ENCODE measurements around the gene EXOSC10. TPM values are rescaled to one million over a fixed set of nuclear protein-coding genes. Genes with fewer than 3 reads are reported as not detected.
A peak's percentile ranks its signal among the peaks of the same experiment; 100 is the strongest.
"Not testable (repeated sequence)": the region's sequence is repeated elsewhere in the genome, so short reads cannot be mapped to it uniquely, and the experiment has no call there.

EXOSC10 gene
- total RNA-seq, 1 experiment from 2014 or later, result 105 TPM

DNA sequence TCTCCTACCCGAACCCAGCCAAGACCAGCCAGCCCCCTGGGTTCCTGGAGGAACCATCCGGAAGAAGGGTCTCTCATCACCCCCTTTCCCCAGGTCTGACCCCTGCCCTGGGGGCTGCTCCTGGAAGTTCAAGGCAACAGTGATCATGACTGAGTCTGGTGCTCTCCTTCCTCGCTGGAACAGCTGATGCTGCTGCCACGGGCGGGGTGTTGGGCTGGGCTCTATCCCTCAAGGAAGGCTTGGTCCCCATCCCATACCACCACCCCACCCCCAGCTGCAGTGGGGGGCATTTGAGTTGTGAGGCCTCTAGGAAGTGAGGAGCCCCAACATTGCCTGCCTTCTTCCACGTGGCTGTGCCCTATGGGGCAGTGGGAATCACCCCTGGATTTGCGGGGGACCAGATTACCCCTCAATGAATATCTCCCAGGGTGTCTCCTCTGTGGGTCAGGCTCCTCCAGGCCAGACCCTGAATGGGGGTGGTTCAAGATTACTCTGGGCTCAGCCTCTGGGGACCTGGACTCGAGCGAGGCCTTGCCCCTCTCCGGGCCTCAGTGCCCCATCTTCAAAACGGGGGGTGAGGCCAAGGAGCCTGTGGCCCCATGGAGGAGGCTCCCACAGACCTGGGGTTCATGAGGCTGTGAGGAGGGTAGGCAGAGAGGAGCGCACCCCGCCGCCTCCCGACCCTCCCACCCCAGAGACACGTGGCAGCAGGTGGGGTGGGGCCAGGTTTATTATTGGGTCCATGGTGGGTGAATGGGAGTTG lies 55.4 kb downstream of the EXOSC10 start:
- no peak for DNase-seq (ENCODE audit: low read depth)

DNA sequence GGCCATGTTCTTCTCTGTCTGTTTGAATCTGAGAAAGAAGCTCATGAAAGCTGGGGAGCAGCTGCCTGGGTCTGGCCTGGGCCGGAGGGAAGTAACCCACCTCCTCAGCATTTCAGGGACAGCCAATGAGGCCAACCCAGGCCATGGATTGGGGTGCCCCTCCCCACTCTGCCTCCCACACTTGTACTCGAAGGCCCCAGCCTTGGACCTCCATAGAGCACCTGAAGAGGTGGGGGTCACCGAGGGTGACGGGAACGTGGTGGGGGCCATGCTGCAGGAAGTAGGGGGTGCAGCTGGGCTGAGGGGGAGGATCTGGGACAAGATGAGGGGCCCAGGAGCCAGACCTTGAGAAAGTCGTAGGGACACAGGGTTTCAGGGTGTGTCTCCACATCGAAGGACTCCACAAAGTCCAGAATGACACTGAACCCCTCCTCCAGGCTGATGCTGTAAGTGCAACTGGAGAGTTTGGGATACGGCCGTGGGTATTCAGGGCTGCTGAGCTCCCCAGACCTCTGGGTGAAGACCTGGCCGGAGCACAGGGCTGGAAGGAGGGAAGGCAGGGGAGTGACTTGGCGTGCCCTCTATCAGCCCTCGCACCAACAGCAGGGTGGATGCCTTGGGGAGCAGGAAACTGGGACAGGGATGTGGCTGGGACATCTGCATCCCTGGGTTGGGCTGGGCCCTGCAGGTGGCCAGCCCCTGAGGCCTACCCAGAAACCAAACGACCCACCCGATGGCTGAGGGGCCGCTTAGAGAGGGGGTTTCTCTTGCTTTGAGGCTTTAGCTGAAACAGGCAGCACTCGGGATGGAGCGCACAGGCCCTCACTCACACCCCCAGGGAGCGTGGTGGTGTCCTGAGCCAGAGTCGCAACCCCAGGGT lies 56.4 kb downstream of the EXOSC10 start:
- no peak for DNase-seq (ENCODE audit: low read depth)

DNA sequence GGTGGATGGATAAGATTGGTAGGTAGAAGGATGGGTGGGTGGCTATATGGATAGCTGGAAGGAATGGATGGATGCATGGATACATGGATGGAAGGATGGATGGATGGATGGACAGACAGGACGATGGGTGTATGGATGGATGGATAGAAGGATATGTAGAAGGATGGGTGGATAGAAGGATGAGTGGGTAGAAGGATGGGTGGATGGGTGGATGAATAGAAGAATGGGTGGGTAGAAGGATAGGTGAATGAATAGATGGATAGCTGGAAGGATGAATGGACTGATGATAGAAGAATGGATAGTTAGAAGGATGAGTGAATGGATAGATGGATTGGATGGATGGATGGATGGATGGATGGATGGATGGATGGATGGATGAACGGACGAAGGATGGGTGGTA lies 57.6 kb downstream of the EXOSC10 start:
- DNase-seq (ENCODE audit: low read depth), result no peak

DNA sequence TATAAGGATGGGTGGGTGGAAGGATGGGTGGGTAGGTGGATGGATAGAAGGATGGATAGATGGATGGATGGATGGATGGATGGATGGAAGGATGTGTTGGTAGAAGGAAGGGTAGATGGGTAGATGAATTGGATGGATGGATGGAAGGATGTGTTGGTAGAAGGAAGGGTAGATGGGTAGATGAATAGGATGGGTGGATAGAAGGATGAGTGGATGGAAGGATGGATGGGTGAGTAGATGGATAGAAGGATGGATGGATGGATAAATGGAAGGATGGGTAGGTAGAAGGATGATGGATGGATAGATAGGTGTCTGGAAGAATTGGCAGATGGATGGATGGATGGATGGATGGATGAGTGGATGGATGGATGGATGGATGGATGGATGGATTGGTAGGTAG lies 58.6 kb downstream of the EXOSC10 start:
- no peak for DNase-seq (ENCODE audit: low read depth)

DNA sequence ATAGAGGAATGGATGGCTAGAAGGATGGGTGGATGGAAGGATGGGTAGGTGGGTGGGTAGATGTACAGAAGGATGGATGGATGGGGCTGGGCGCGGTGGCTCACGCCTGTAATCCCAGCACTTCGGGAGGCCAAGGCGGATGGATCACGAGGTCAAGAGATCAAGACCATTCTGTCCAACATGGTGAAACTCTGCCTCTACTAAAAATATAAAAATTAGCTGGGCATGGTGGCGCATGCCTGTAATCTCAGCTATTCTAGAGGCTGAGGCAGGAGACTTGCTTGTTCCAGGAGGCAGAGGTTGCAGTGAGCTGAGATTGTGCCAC lies 59.6 kb downstream of the EXOSC10 start:
- not testable (repeated sequence) for DNase-seq (ENCODE audit: low read depth)

DNA sequence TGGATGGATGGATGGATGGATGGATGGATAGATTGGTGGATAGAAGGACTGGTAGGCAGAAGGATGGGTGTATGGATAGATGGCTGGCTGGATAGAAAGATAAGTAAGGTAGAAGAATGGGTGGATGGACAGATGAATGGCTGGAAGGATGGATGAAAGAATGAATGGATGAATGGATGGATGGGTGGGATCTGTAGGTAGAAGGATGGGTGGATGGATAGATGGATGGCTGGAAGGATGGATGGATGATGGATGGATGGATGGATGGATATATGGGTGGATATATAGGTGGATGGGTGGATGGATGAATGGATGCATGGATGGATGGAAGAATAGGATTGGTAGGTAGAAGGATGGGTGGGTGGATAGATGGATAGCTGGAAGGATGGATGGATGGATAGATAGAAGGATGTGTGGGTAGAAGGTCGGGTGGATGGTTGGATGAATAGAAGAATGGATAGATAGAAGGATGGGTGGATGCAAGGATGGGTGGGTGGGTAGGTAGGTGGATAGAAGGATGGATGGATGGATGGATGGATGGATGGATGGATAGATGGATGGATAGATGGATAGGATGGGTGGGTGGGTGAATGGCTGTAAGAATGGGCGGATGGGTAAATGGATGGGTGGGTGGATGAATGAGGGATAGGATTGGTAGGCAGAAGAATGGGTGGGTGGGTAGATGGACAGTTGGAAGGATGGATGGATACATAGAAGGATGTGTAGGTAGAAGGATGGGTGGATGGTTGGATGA lies 60.1 kb downstream of the EXOSC10 start:
- DNase-seq (ENCODE audit: low read depth), result no peak

DNA sequence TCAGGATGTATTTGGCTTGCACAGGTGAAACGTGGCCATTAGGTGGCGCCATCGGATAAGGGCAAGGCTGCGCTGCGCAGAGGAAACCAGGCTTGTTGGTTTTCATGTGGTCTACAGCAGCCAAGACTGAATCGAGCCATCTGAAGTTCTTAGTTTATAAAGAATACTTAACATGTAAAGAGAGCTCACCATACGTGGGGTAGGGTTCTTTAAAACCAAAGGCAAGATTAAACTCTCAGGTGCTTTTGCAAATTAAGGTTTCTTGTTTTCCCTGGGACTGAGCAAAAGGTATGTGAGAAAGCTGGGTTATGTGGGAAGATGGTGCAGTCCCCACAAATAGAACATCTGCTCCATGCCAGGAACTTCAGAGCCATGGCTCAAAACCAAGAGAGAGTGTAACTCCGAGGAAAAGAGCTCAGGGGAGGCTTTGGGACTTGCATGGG lies 61.9 kb downstream of the EXOSC10 start:
- DNase-seq (ENCODE audit: low read depth), result peak; percentile 72

DNA sequence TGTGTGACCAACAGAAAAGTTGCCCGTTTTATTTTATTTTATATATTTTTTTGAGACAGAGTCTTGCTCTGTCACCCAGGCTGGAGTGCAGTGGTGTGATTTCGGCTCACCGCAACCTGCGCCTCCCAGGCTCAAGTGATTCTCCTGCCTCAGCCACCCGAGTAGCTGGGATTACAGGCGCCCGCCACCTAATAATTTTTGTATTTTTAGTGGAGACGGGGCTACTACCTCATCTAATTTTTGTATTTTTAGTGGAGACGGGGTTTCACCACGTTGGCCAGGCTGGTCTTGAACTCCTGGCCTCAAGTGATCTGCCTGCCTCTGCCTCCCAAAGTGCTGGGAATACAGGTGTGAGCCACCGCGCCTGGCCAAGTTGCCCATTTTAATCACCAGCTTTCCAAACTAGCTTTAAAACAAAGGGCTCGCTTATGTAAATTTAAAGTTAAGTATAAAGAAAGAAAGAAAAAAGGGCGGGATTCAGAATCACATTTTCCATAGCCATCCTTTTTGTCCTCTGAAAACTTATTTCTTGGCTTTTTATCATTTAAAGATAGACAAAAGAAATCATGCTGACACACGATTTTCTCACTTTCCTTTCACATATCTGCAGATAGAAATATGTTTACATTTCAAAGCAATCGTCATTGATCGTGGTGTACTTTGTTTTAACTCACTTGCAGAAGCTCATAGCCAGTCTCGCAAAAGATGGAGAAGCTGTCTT lies 62.5 kb downstream of the EXOSC10 start:
- not testable (repeated sequence) for DNase-seq (ENCODE audit: low read depth)

DNA sequence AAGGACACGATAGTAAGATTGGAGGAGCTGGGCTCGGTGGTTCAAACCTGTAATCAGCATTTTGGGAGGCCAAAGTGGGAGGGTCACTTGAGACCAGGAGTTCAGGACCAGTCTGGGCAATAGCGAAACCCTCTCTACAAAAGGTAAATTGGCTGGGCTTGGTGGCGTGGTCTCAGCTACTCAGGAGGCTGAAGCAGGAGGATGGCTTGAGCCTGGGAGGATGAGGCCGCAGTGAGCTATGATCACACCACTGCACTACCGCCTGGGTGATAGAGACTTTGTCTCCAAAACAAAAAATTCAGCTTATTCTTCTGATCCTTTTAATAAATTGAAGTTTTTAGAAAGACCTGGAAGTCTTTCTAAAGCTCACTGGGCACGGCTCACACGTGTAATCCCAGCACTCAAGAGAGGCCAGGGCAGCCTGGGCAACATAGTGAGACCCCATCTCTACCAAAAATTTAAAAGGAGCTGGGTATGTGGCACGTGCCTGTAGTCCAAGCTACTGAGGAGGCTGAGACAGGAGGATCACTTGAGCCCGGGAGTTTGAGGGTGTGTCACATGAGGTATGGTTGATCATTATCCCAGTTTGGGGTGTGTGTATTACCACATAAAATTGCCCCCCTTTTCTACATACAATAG lies 67.9 kb downstream of the EXOSC10 start:
- no peak for DNase-seq (ENCODE audit: low read depth)

DNA sequence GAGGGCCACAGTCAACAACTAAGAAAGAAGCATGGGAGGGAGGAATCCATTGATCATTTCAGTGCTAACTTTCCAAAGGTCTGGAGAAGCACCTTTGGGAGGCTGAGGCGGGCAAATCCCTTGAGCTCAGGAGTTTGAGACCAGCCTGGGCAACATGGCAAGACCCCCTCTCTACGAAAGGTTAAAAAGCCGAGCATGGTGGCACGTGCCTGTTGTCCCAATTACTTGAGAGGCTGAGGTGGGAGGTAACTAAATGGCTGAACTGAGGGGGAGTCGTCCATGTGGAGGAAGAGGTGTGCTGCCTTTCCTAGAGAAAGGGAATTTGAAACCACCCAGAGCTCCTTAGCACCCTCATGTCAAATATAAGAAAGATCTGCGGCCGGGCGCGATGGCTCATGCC lies 68.8 kb downstream of the EXOSC10 start:
- no peak for DNase-seq (ENCODE audit: low read depth)

DNA sequence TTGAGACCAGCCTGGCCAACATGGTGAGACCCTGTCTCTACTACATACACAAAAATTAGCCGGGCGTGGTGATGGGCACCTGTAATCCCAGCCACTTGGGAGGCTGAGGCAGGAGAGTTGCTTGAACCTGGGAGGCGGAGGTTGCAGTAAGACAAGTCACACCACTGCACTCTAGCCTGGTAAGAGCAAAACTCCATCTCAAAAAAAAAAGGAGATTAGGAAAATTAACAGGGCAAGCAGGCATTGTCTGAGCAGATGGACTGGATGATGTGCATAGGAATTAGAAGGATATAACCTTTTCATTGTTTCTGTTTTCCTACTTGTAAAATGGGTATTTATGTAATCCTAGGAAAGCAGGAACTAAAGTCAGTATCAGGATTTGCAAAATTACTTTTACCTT lies 71.7 kb downstream of the EXOSC10 start:
- DNase-seq (ENCODE audit: low read depth), result no peak

DNA sequence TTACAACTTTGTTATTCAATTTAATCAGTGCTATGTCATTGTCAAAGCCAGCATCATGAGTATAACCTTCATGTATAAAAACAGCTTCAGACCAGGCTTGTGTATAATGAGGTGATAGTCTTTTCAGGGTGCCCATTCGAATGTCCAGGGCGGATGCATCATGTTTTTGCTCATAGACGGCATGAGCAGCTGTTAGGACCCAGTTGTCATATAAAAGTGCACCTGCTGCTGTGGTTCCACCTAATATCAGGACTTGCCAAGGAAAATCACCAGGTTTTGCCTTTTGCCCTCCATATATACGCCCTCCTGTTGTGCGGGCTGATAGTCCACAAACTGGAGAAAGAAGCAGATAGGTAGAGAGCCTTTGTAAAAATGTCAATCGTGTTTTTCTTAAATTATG lies 72.4 kb downstream of the EXOSC10 start:
- DNase-seq (ENCODE audit: low read depth), result no peak

DNA sequence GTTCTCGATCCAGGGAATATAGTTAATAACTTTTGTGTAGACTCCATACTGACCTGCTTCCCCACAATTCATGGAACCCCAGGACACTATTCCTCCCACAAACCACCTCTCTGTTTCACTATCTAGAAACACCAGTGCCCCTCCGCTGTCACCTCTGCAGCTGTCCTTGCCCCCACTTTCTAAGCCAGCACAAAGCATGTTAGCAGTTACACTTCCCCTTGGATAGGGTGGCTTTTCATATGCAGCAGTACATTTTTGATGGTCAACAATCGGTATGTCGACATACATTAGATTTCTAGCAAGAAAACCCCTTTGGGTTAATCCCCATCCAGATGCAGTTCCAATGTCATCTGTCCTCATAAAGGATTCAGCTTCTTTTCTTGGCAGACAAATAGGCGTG lies 72.8 kb downstream of the EXOSC10 start:
- no peak for DNase-seq (ENCODE audit: low read depth)

DNA sequence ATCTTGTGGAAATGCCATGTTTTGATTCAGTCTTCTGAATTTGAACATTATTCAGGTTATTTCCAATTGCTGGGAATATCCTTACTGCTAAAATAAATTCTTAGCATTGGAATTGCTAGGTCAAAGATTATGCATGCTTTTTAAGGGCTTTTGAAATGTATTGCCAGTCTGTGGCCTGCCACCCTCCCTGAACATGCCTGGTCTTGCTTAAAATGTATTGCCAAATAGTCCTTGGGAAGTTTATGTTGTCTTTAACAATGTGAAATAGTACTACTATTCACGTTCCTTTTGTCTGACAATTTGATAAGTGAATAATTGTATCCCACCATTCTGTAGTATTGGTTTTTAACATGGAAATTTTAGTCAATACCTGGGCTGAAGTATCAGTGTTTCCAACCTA lies 73.6 kb downstream of the EXOSC10 start:
- DNase-seq (ENCODE audit: low read depth), result no peak

DNA sequence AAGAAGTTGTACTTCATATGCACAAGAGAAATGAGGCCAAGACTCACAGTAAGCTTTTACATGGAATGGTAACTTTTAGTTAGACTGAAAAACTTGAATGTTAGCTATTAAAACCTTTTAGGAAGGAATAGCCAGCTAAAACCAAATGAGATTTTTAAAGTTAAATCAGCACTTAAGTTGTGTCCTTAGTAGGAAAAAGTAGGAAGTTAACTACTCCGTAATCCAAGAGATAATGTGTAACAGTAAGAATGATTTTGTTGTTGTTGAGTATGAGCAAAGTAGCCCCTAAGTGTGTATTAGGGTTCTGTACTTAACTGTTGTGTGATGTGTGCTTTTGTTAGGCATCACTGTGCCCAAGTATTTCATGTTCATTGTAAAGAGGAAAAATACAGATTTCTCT lies 74.1 kb downstream of the EXOSC10 start:
- no peak for DNase-seq (ENCODE audit: low read depth)

DNA sequence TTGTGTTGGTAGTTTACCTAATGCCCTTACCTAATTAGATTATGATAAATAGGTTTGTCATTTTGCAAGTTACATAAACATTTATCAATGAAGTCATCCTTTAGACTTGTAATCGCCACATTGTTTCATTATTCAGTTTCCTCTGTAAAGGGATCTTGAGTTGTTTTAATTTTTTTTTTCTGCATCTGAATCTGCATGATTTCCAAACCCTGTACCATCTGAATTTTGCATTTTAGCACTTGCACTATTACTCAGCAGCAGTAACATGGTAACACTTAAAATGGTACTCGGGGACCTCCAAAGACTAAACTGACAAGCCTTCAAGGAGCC lies 74.8 kb downstream of the EXOSC10 start:
- no peak for DNase-seq (ENCODE audit: low read depth)

DNA sequence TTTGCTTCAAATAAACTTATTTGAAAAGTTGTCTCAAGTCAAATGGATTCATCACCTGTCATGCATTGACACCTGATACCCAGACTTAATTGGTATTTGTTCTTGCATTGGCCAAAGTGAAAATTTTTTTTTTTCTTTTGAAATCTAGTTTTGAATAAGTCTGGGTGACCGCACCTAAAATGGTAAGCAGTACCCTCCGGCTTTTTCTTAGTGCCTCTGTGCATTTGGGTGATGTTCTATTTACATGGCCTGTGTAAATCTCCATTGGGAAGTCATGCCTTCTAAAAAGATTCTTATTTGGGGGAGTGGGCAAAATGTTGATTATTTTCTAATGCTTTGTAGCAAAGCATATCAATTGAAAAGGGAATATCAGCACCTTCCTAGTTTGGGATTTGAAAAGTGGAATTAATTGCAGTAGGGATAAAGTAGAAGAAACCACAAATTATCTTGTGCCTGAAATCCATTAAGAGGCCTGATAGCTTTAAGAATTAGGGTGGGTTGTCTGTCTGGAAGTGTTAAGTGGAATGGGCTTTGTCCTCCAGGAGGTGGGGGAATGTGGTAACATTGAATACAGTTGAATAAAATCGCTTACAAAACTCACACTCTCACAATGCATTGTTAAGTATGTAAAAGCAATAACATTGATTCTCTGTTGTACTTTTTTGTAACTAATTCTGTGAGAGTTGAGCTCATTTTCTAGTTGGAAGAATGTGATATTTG lies 75.4 kb downstream of the EXOSC10 start:
- no peak for DNase-seq (ENCODE audit: low read depth)

DNA sequence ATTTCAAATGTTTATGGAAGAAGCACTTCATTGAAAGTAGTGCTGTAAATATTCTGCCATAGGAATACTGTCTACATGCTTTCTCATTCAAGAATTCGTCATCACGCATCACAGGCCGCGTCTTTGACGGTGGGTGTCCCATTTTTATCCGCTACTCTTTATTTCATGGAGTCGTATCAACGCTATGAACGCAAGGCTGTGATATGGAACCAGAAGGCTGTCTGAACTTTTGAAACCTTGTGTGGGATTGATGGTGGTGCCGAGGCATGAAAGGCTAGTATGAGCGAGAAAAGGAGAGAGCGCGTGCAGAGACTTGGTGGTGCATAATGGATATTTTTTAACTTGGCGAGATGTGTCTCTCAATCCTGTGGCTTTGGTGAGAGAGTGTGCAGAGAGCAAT lies 76.5 kb downstream of the EXOSC10 start:
- DNase-seq (ENCODE audit: low read depth), result no peak

DNA sequence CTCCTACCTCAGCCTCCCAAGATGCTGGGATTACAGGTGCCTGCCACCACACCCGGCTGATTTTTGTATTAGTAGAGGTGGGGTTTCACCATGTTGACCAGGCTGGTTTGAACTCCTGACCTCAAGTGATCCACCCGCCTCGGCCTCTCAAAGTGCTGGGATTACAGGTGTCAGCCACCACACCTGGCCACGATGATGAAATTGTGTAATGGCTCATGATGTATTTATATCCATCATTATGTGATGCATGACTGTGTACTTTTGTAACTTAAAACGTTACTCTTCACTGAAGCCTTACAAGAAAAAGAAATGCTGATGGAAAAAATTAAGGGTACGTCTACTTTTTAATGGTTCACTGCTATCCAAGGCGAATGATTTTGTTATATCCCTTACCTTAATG lies 79.7 kb downstream of the EXOSC10 start:
- no peak for DNase-seq (ENCODE audit: low read depth)

DNA sequence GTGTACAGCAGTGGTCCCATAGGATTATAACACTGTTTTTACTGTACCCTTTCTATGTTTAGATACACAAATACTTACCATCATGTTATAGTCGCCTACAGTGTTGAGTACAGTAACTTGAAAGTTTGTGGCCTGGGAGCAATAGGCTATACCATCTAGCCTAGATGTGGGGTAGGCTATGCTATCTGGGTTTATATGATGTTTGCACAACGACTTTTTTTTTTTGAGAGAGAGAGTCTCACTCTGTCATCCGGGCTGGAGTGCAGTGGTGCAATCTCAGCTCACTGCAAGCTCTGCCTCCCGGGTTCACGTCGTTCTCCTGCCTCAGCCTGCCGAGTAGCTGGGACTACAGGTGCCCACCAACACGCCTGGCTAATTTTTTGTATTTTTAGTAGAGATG lies 80.3 kb downstream of the EXOSC10 start:
- DNase-seq (ENCODE audit: low read depth), result not testable (repeated sequence)

Measured in RPMI7951 (cell line).